Ramos (cell line): ENCODE results near the gene BLZF1.

Source experiments
- in situ Hi-C: fragments of 300-500 bp; cut with MboI; formaldehyde crosslinking; loops from one replicate; pipeline ENCODE4 v1.14.3; 2022; ENCODE audit warnings: low sequenced_read_pairs; ENCODE audit not compliant: unreplicated experiment

BLZF1 gene

GRCh38 chr1:169367686-169368405 lies at the start of gene BLZF1, which contains the start of gene NME7:
Gene BLZF1, plus strand, starts transcription at chr1:169368195. Its CDS starts 1,328 bp downstream, at chr1:169369523.
Gene NME7, minus strand, starts transcription at chr1:169367797. Its CDS starts 87 bp downstream, at chr1:169367710.
- in situ Hi-C loops, result no loop called here

DNA sequence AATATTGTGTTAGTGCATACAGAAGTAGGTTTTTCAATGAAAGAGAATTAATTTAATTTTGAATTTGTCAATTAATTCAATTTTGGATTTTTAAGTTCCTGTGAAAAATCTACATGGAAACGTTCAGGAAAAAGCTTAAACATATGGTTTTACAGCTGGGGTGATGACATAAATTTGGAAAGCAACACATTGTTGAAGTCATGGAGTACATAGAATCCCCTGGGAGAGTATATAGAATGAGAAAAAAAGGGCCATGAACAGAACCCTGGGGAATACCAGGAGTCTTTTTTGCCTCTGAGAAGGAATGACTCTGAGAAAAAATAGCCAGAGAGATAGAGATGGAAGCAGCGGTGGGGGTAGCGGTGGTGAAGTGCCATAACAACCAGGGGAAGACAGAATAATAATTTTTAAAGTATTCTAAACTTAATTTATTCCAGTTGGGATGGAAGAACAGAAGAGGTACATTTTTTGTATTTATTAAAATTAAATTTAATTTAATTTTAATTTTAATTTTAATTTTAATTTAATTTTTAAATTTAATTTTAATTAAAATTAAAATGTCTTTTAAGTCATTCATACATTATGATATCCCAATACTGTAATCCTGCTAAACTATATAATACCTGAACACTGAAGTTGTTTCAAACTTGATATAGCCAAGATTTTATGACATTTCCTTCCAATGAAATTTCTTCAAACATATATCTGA lies 49.3 kb upstream of the BLZF1 start:
- in situ Hi-C loops, result no loop called here

DNA sequence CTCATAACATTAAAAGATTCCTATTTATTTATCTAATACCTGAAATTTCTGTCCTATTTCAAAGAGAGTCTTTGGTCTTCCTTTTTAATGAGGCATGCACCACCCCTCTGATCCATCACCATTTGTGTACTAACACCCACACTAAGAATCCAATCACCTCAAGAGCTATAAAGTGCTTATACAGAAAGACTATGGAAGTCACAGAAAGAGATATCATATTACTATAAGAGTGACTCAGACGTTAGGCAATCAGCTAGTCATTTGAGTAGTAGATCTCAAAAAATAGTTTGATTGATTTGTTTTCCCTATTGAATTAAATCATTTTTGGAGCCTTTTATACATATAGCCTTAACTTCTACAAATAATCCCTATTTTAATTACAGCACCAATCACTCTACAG lies 46.5 kb upstream of the BLZF1 start:
- in situ Hi-C loops, result no loop called here

GRCh38 chr1:169322138-169322537 lies 45.9 kb upstream of the BLZF1 start:
- in situ Hi-C loops, result no loop called here

DNA sequence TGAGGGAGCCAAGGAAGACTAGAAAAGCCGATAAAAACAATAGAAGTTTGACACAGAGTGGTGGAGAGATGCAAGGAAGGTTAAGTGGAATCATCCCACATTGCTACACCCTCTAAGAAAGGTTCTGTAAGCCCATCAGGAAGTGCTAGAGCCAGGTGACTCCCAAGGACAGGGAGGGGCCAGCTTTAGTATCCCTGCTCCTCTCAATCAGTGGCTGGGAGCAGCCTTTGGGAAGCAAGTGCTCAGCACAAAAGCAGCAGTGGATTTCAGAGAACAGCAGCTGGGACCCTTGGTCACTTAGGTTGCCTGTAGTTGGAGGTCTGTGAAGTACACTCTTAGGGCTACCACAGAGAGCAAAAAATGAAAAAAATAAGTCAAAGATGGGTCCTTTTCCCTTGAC lies 42.9 kb upstream of the BLZF1 start:
- in situ Hi-C loops, result loop anchor here (25.0 kb wide), 1 partner anchor 713 kb away; no protein-coding TSS in a partner anchor

GRCh38 chr1:169326261-169326955 lies 41.6 kb upstream of the BLZF1 start:
- in situ Hi-C loops, result loop anchor here (25.0 kb wide), 1 partner anchor 714 kb away; no protein-coding TSS in a partner anchor

DNA sequence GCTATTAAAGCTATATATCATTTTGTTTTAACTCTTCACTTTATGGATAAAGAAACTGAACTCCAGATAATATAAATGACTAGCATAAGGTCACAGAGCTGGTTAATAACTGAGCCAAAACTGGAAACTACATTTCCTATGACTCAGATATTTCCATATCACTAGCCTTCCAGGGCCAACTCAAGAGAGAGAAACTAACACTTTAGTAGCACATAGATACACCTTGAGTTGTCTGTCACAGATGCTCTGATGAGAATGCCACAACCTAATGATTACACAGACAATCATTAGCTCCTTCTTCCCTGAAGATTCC lies 41.1 kb upstream of the BLZF1 start:
- in situ Hi-C loops, result loop anchor here (25.0 kb wide), 1 partner anchor 715 kb away; no protein-coding TSS in a partner anchor

DNA sequence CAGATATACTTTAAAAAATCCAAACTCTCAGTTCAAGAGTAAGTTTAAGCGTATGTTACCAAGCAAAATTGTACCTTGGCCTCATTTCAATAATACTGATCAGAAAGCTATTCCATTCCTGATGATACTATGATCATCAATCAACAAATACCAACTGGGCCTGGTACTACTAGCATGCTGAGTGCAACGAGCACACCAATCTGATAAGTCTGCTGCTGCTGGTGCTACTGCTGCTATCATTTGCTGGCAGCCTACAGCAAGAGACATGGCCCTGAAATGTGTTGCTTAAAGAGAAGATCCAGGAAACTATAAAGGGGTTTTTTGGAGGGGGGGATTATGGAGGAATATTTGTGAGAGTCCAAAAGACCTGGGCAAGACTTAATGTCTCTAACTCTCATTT lies 40.1 kb upstream of the BLZF1 start:
- in situ Hi-C loops, result loop anchor here (25.0 kb wide), 1 partner anchor 716 kb away; no protein-coding TSS in a partner anchor

- in situ Hi-C loops, result loop anchor here (25.0 kb wide), 1 partner anchor 717 kb away; no protein-coding TSS in a partner anchor
Observed at GRCh38 chr1:169329383-169329782, 38.6 kb upstream of the BLZF1 start.

DNA sequence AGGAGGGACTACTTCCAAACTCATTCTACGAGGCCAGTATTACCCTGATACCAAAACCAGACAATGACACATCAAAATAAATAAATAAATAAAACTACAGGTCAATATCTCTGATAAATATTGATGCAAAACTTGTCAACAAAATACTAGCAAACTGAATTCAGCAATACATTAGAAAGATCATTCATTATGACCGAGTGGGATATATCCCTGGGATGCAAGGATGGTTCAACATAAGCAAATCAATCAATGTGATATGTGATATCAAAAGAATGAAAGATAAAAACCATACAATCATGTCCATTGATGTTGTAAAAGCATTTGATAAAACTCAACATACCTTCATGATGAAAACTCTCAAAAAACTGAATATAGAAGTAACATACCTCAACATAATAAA lies 37.1 kb upstream of the BLZF1 start:
- in situ Hi-C loops, result loop anchor here (25.0 kb wide), 1 partner anchor 719 kb away; no protein-coding TSS in a partner anchor

- in situ Hi-C loops, result loop anchor here (25.0 kb wide), 1 partner anchor 722 kb away; no protein-coding TSS in a partner anchor
Observed at GRCh38 chr1:169334727-169335126, 33.3 kb upstream of the BLZF1 start.

- in situ Hi-C loops, result loop anchor here (25.0 kb wide), 1 partner anchor 725 kb away; no protein-coding TSS in a partner anchor
Observed at GRCh38 chr1:169336947-169337715, 30.9 kb upstream of the BLZF1 start.

- in situ Hi-C loops, result loop anchor here (25.0 kb wide), 1 partner anchor 726 kb away; no protein-coding TSS in a partner anchor
Observed at GRCh38 chr1:169338617-169339016, 29.4 kb upstream of the BLZF1 start.

- in situ Hi-C loops, result loop anchor here (25.0 kb wide), 1 partner anchor 727 kb away; no protein-coding TSS in a partner anchor
Observed at GRCh38 chr1:169339773-169340172, 28.2 kb upstream of the BLZF1 start.

GRCh38 chr1:169340882-169341281 lies 27.1 kb upstream of the BLZF1 start:
- in situ Hi-C loops, result loop anchor here (25.0 kb wide), 1 partner anchor 729 kb away; no protein-coding TSS in a partner anchor

DNA sequence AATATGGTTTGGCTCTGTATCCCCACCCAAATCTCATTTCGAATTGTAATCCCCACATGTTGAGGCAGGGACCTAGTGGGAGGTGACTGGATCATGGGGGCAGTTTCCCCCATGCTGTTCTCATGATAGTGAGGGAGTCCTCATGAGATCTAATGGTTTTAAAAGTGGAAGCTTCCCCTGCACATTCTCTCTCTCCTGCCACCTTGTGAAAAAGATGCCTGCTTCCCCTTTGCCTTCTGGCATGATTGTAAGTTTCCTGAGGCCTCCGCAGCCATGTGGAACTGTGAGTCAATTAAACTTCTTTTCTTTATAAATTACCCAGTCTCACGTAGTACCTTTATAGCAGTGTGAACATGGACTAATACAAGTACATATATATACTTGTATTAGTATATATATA lies 25.9 kb upstream of the BLZF1 start:
- in situ Hi-C loops, result loop anchor here (25.0 kb wide), 1 partner anchor 730 kb away; no protein-coding TSS in a partner anchor

GRCh38 chr1:169345511-169345910 lies 22.5 kb upstream of the BLZF1 start:
- in situ Hi-C loops, result loop anchor here (25.0 kb wide), 1 partner anchor 733 kb away; no protein-coding TSS in a partner anchor

DNA sequence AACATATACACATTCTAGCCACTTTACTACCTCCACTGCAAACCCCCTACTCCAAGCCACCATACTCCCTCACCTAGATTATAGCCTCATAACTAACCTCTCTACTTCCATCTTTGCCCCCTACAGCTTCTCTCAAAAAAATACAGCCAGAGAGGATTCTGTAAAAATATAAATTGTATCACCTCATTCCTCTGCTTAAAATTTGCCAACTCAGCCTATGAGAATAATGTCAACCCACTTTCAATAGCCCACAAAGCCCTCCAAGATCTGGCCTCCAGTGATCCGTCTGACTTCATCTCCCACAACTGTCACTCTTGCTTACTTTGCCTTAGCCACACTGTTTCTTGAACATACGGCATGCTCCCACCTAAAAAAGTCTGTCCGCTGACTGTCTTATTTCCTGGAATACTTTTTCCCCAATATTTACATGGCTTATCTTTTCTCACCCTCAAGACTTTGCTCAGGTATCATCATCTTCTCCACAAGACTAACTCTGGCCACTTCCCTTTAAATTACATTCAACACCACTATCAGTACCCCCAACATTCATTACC lies 21.9 kb upstream of the BLZF1 start:
- in situ Hi-C loops, result loop anchor here (25.0 kb wide), 1 partner anchor 734 kb away; no protein-coding TSS in a partner anchor
